Urothelium cell line (cell line): ENCODE data around the gene SATB1.
"Not testable (repeated sequence)": the region's sequence is repeated elsewhere in the genome, so short reads cannot be mapped to it uniquely, and the experiment has no call there.

Experiments
- DNase-seq: peaks from one replicate; pipeline ENCODE4 v3.0.0; 2011; ENCODE audit warnings: low spot score, mixed read lengths
- FAIRE-seq: peaks from 2 replicates; lab custom pipeline; 2011; peaks lifted over from hg19 to GRCh38; lab: Jason Lieb, UNC

SATB1 gene

GRCh38 chr3:18424729-18425640 is at the start of gene SATB1:
Gene SATB1 (minus strand): TSS chr3:18425339. CDS start chr3:18420967, 4,372 bp downstream.
- DNase-seq = peak; percentile 50
- no peak for FAIRE-seq

- DNase-seq (no peak), FAIRE-seq (no peak)
Measured at GRCh38 chr3:18474202-18474601, 49.1 kb upstream of the SATB1 start.

- no peak for FAIRE-seq
- DNase-seq = no peak
Measured at GRCh38 chr3:18469775-18470174, 44.6 kb upstream of the SATB1 start.

- FAIRE-seq (no peak), DNase-seq (no peak)
Measured at GRCh38 chr3:18466136-18466535, 41.0 kb upstream of the SATB1 start.

GRCh38 chr3:18454766-18455165 is 29.6 kb upstream of the SATB1 start:
- DNase-seq (no peak), FAIRE-seq (no peak)

- not testable (repeated sequence) for FAIRE-seq
Measured at GRCh38 chr3:18449618-18450017, 24.5 kb upstream of the SATB1 start.

GRCh38 chr3:18447720-18448119 is 22.6 kb upstream of the SATB1 start:
- no peak for FAIRE-seq
- DNase-seq = no peak

More at GRCh38 chr3:18449618-18450017, 24.5 kb upstream of the SATB1 start:
- DNase-seq = not testable (repeated sequence)

- no peak for FAIRE-seq
Measured at GRCh38 chr3:18446149-18446825, 21.1 kb upstream of the SATB1 start.

GRCh38 chr3:18445401-18446148 is 20.4 kb upstream of the SATB1 start:
- peak; percentile 31 for DNase-seq
- FAIRE-seq = no peak

More at GRCh38 chr3:18446149-18446825, 21.1 kb upstream of the SATB1 start:
- DNase-seq = no peak

GRCh38 chr3:18444595-18445400 is 19.7 kb upstream of the SATB1 start:
- FAIRE-seq (no peak), DNase-seq (peak; percentile 89)

- FAIRE-seq = no peak
- peak; percentile 35 for DNase-seq
Measured at GRCh38 chr3:18443665-18444594, 18.8 kb upstream of the SATB1 start.

- FAIRE-seq = no peak
- no peak for DNase-seq
Measured at GRCh38 chr3:18442756-18443664, 17.9 kb upstream of the SATB1 start.

- FAIRE-seq (no peak), DNase-seq (no peak)
Measured at GRCh38 chr3:18441551-18441950, 16.4 kb upstream of the SATB1 start.

- FAIRE-seq = no peak
Measured at GRCh38 chr3:18440066-18440722, 15.1 kb upstream of the SATB1 start.

GRCh38 chr3:18439281-18439680 is 14.1 kb upstream of the SATB1 start:
- FAIRE-seq (no peak), DNase-seq (no peak)

More at GRCh38 chr3:18440066-18440722, 15.1 kb upstream of the SATB1 start:
- no peak for DNase-seq

- no peak for FAIRE-seq
- DNase-seq = no peak
Measured at GRCh38 chr3:18438586-18438985, 13.4 kb upstream of the SATB1 start.

- FAIRE-seq = no peak
- no peak for DNase-seq
Measured at GRCh38 chr3:18436213-18436612, 11.1 kb upstream of the SATB1 start.

GRCh38 chr3:18434711-18435110 is 9.6 kb upstream of the SATB1 start:
- no peak for FAIRE-seq
- DNase-seq = no peak
